Measurements from ENCODE around the gene SYNCRIP. TPM values are rescaled to one million over a fixed set of nuclear protein-coding genes. Genes with fewer than 3 reads are reported as not detected.

SYNCRIP gene
- polyA plus RNA-seq, 1 of the 3 experiments (the other 2 are of a cell fraction) = 15.9 TPM

GRCh38 chr6:85678602-85679444 lies 36.1 kb upstream of the SYNCRIP start (continued):
- peak; percentile 72; the same call in 1 of the 2 replicates for TF ChIP-seq YY1 (IDR thresholded peaks at IDR 0.05; ENCODE audit: low read depth)
- no peak for TF ChIP-seq RAD21 (IDR thresholded peaks at IDR 0.05; ENCODE audit: low read length)
- no peak for TF ChIP-seq GATA2 (CRISPR knock-in tag; IDR thresholded peaks at IDR 0.05)
- peak; percentile 19 for TF ChIP-seq CHD2 (IDR thresholded peaks at IDR 0.05; ENCODE audit: low read length, partially characterized antibody)
- TF ChIP-seq SMC3 (IDR thresholded peaks at IDR 0.05; ENCODE audit: low read depth, low read length) = no peak
- peak; percentile 100 for TF ChIP-seq POLR2AphosphoS5 (IDR thresholded peaks at IDR 0.05; ENCODE audit: low read depth, low read length)
- TF ChIP-seq, protein P1, sequence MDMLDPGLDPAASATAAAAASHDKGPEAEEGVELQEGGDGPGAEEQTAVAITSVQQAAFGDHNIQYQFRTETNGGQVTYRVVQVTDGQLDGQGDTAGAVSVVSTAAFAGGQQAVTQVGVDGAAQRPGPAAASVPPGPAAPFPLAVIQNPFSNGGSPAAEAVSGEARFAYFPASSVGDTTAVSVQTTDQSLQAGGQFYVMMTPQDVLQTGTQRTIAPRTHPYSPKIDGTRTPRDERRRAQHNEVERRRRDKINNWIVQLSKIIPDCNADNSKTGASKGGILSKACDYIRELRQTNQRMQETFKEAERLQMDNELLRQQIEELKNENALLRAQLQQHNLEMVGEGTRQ (IDR thresholded peaks at IDR 0.05; ENCODE audit: borderline replicate concordance, low read depth, low read length) = no peak
- no peak; the same call in 1 of the 2 replicates for TF ChIP-seq RXRA (IDR thresholded peaks at IDR 0.05; ENCODE audit: borderline replicate concordance, low read depth)
- TF ChIP-seq EP300 (IDR thresholded peaks at IDR 0.05; ENCODE audit: borderline replicate concordance in 1 of 2, low read depth in 1 of 2, low read length in 1 of 2) = peak in 1 of 2 experiments; percentile 30; a peak in 1 of 4 replicates
- TF ChIP-seq FOSL2 (IDR thresholded peaks at IDR 0.05; ENCODE audit: borderline replicate concordance, low read depth) = no peak
- TF ChIP-seq NFIC (IDR thresholded peaks at IDR 0.05; ENCODE audit: borderline replicate concordance) = peak; percentile 56; the same call in 1 of the 2 replicates
- no peak; the same call in 1 of the 2 replicates for TF ChIP-seq MEF2A (IDR thresholded peaks at IDR 0.05; ENCODE audit: borderline replicate concordance, low read depth)
- TF ChIP-seq RCOR1 (IDR thresholded peaks at IDR 0.05; ENCODE audit: low read length) = 0 out of 2 replicates have a peak, but pooled peaks have one; percentile 7
- TF ChIP-seq, protein P2, sequence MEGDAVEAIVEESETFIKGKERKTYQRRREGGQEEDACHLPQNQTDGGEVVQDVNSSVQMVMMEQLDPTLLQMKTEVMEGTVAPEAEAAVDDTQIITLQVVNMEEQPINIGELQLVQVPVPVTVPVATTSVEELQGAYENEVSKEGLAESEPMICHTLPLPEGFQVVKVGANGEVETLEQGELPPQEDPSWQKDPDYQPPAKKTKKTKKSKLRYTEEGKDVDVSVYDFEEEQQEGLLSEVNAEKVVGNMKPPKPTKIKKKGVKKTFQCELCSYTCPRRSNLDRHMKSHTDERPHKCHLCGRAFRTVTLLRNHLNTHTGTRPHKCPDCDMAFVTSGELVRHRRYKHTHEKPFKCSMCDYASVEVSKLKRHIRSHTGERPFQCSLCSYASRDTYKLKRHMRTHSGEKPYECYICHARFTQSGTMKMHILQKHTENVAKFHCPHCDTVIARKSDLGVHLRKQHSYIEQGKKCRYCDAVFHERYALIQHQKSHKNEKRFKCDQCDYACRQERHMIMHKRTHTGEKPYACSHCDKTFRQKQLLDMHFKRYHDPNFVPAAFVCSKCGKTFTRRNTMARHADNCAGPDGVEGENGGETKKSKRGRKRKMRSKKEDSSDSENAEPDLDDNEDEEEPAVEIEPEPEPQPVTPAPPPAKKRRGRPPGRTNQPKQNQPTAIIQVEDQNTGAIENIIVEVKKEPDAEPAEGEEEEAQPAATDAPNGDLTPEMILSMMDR (IDR thresholded peaks at IDR 0.05) = no peak
- no peak for TF ChIP-seq EZH2phosphoT487 (IDR thresholded peaks at IDR 0.05; ENCODE audit: borderline replicate concordance, low read depth)
- no peak for TF ChIP-seq TEAD4 (IDR thresholded peaks at IDR 0.05; ENCODE audit: borderline replicate concordance, insufficient read depth)
- TF ChIP-seq MXI1 (IDR thresholded peaks at IDR 0.05; ENCODE audit: low read depth, low read length) = peak; percentile 99
- peak; percentile 100 for TF ChIP-seq TAF1 (IDR thresholded peaks at IDR 0.05; ENCODE audit: borderline replicate concordance, low read depth, low read length)
- TF ChIP-seq, protein P3, sequence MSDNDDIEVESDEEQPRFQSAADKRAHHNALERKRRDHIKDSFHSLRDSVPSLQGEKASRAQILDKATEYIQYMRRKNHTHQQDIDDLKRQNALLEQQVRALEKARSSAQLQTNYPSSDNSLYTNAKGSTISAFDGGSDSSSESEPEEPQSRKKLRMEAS (IDR thresholded peaks at IDR 0.05; ENCODE audit: low read depth) = peak; percentile 95
- no peak; the same call in 1 of the 2 replicates for TF ChIP-seq JUND (IDR thresholded peaks at IDR 0.05)
- TF ChIP-seq REST (IDR thresholded peaks at IDR 0.05; ENCODE audit: low read depth, low read length) = peak; percentile 78
- 0 out of 2 replicates have a peak, but pooled peaks have one; percentile 12 for TF ChIP-seq ELF1 (IDR thresholded peaks at IDR 0.05)
- TF ChIP-seq, protein P4, sequence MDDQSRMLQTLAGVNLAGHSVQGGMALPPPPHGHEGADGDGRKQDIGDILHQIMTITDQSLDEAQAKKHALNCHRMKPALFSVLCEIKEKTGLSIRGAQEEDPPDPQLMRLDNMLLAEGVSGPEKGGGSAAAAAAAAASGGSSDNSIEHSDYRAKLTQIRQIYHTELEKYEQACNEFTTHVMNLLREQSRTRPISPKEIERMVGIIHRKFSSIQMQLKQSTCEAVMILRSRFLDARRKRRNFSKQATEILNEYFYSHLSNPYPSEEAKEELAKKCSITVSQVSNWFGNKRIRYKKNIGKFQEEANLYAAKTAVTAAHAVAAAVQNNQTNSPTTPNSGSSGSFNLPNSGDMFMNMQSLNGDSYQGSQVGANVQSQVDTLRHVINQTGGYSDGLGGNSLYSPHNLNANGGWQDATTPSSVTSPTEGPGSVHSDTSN (IDR thresholded peaks at IDR 0.05) = peak; percentile 58

Data from SK-N-SH (cell line).